Fibroblast of mammary gland (primary cell): ENCODE results near the gene ADSL.

Source experiments
- DNase-seq: peaks from one replicate; pipeline ENCODE4 v3.0.0-alpha.2; 2010; ENCODE audit warnings: low read depth
- H3K4me3 ChIP-seq: 2 replicates; pipeline ENCODE4 v1.5.1; 2011; ENCODE audit warnings: low read depth, mild to moderate bottlenecking, low read length, moderate library complexity; ENCODE audit not compliant: control insufficient read depth
- CTCF ChIP-seq: conservative IDR thresholded peaks from 2 replicates; pipeline ENCODE4 v1.5.1; 2011; ENCODE audit warnings: low read depth, low read length, inconsistent platforms; ENCODE audit not compliant: control insufficient read depth, insufficient read depth

The ADSL gene

DNA sequence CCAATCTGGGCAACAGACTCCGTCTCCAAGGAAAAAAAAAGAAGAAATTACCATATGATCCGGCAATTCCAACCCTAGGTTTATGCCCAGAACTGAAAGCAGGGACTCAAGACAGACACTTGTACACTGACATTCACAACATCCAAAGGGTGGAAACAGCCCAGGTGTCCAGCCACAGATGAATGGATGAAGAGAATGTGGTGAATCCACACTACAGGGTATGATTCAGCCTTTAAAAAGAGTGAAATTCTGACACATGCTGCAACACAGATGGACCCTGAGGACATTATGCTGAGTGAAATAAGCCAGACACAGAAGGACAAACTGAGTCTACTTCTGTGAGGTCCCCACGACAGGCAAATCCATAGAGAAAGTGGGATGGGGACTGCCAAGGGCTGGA is 68.0 kb downstream of the ADSL start:
- DNase-seq, result peak; percentile 26
- no peak overlapping the region for H3K4me3 ChIP-seq
- no peak for TF ChIP-seq CTCF

GRCh38 chr22:40414838-40415505 is 68.7 kb downstream of the ADSL start:
- no peak for DNase-seq
- H3K4me3 ChIP-seq, result no peak overlapping the region
- TF ChIP-seq CTCF, result no peak

- no peak overlapping the region for H3K4me3 ChIP-seq
- no peak for TF ChIP-seq CTCF
- DNase-seq, result no peak
Observed at GRCh38 chr22:40415531-40416266, 69.4 kb downstream of the ADSL start.

- no peak overlapping the region for H3K4me3 ChIP-seq
- no peak for DNase-seq
- TF ChIP-seq CTCF, result no peak
Observed at GRCh38 chr22:40416267-40416570, 69.9 kb downstream of the ADSL start.

- no peak for DNase-seq
- no peak for TF ChIP-seq CTCF
- H3K4me3 ChIP-seq, result no peak overlapping the region
Observed at GRCh38 chr22:40416636-40417035, 70.3 kb downstream of the ADSL start.

GRCh38 chr22:40417041-40417440 is 70.7 kb downstream of the ADSL start:
- DNase-seq, result no peak
- TF ChIP-seq CTCF, result no peak
- no peak overlapping the region for H3K4me3 ChIP-seq
